SJSA1 (cell line): Measurements from ENCODE around the gene MAP3K2. TPM values are rescaled to one million over a fixed set of nuclear protein-coding genes. Genes with fewer than 3 reads are reported as not detected.

Experiments
- DNase-seq, 2 experiments: peaks; one replicate each; pipeline ENCODE4 v3.0.0-alpha.2; 2015 to 2020; ENCODE audit warnings: low spot score in 2 of 2, low read depth in 1 of 2
- H3K27ac ChIP-seq: fragments of 250-450 bp; sonication (Bioruptor Pico); 2 replicates; pipeline ENCODE4 v1.5.1; 2020; ENCODE audit warnings: mild to moderate bottlenecking, moderate library complexity
- H3K27me3 ChIP-seq: fragments of 250-450 bp; sonication (Bioruptor Pico); replicated peaks from 2 replicates; pipeline ENCODE4 v1.5.1; 2020; ENCODE audit warnings: mild to moderate bottlenecking, moderate library complexity
- H3K36me3 ChIP-seq: fragments of 250-450 bp; sonication (Bioruptor Pico); 2 replicates; pipeline ENCODE4 v1.5.1; 2020; ENCODE audit warnings: mild to moderate bottlenecking
- H3K4me1 ChIP-seq: fragments of 250-450 bp; sonication (Bioruptor Pico); replicated peaks from 2 replicates; pipeline ENCODE4 v1.6.1; 2021; ENCODE audit warnings: mild to moderate bottlenecking
- H3K4me3 ChIP-seq: fragments of 250-450 bp; sonication (Bioruptor Pico); 2 replicates; pipeline ENCODE4 v1.5.1; 2020; ENCODE audit warnings: mild to moderate bottlenecking
- H3K9me3 ChIP-seq: fragments of 250-450 bp; sonication (Bioruptor Pico); replicated peaks from 2 replicates; pipeline ENCODE4 v1.5.1; 2020; ENCODE audit warnings: mild to moderate bottlenecking
- total RNA-seq: library from RNA; depleted of rRNA; stranded (reverse); fragments of >200 nt; shearing (Covaris generic); gene quantifications from 2 replicates; pipeline ENCODE4 v1.2.3, GENCODE V29; 2014

MAP3K2 gene
- total RNA-seq, 1 experiment from 2014 or later: 41.7 TPM

GRCh38 chr2:127392133-127392827 lies 4.5 kb upstream of the MAP3K2 start:
- no peak overlapping the region for H3K27ac ChIP-seq
- no peaks in the 10 kb centered on the region for H3K27me3 ChIP-seq
- no peak overlapping the region for H3K4me3 ChIP-seq
- H3K36me3 ChIP-seq: peaks cover 5% of the 10 kb centered on the region
- peaks cover 13% of the 10 kb centered on the region for H3K4me1 ChIP-seq
- peaks cover 2% of the 10 kb centered on the region; the same call in 1 of the 2 replicates for H3K9me3 ChIP-seq
- peak in 1 of 2 experiments; percentile 5 for DNase-seq

DNA sequence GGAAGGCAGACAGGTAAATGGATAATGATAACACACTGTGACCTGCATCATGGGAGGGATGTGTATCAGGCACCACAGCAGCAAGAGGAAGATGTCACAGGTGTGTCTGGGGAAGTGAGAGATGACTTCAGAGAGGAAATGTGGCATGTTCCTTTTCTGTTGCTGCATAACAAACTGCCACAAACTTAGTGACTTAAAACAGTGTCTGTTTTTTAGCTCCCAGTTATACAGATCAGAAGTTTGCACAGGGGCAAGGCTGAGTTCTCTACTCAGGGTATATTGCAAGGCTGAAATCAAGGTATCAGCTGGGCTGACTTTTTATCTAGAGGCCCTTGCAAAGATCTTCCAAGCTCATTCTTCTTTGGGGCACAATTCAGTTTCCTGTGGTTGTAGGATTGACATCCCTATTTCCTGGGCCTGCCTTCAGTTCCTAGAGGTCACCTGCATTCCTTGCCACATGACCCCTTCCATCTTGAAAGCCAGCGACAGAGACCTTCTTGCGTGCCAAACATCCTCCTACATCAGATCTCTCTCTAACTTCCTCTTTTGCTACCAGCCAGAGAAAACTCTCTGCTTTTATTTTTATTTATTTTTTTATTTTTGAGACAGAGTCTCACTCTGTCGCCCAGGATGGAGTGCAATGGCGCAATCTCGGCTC lies 2.1 kb upstream of the MAP3K2 start:
- Histone ChIP-seq H3K9me3 (peaks cover 2% of the 10 kb centered on the region; the same call in 1 of the 2 replicates), H3K4me1 (peaks cover 27% of the 10 kb centered on the region), H3K4me3 (no peak overlapping the region), H3K27ac (no peak overlapping the region), H3K36me3 (peaks cover 7% of the 10 kb centered on the region), H3K27me3 (no peaks in the 10 kb centered on the region)
- peak in 1 of 2 experiments; percentile 16 for DNase-seq

- no peak for DNase-seq
- no peaks in the 10 kb centered on the region for H3K27me3 ChIP-seq
These were observed 819 bp upstream of the MAP3K2 start for GRCh38 chr2:127388423-127389164.

GRCh38 chr2:127386764-127387654 lies 766 bp downstream of the MAP3K2 start:
- Histone ChIP-seq H3K9me3 (peaks cover 2% of the 10 kb centered on the region; the same call in 1 of the 2 replicates), H3K27me3 (no peaks in the 10 kb centered on the region), H3K4me1 (peaks cover 26% of the 10 kb centered on the region), H3K27ac (peak overlapping the region; percentile 98), H3K4me3 (peak overlapping the region; percentile 99), H3K36me3 (peaks cover 9% of the 10 kb centered on the region)
- DNase-seq: peak; percentile 89 to 90

More at GRCh38 chr2:127388423-127389164, 819 bp upstream of the MAP3K2 start:
- H3K9me3 ChIP-seq: peaks cover 2% of the 10 kb centered on the region; the same call in 1 of the 2 replicates
- H3K4me3 ChIP-seq: peak overlapping the region; percentile 99
- peak overlapping the region; percentile 46 for H3K27ac ChIP-seq
- H3K36me3 ChIP-seq: peaks cover 9% of the 10 kb centered on the region
- H3K4me1 ChIP-seq: peaks cover 29% of the 10 kb centered on the region

DNA sequence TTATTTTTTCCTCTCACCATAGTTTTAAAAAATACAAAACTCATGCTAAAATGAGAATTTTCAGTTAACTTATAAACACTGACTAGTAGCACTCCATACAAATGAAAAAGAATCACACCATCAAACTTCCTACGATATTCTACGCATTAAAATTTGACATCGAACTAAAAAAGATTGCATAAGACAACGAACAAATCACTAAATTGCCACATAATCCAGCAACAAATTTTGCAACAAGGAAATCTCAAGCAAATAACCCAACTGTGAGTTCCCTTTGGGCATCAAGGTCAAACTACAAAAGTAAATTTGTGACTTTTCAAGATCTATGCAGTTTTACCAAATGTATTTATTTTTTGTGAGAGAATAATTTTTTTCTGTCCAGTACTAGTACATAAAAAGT lies 1.5 kb downstream of the MAP3K2 start:
- H3K4me1 ChIP-seq: peaks cover 32% of the 10 kb centered on the region
- peaks cover 9% of the 10 kb centered on the region for H3K36me3 ChIP-seq
- no peaks in the 10 kb centered on the region for H3K27me3 ChIP-seq
- peaks cover 2% of the 10 kb centered on the region; the same call in 1 of the 2 replicates for H3K9me3 ChIP-seq
- peak overlapping the region; percentile 99; the same call in 1 of the 2 replicates for H3K4me3 ChIP-seq
- DNase-seq: no peak
- H3K27ac ChIP-seq: no peak overlapping the region

DNA sequence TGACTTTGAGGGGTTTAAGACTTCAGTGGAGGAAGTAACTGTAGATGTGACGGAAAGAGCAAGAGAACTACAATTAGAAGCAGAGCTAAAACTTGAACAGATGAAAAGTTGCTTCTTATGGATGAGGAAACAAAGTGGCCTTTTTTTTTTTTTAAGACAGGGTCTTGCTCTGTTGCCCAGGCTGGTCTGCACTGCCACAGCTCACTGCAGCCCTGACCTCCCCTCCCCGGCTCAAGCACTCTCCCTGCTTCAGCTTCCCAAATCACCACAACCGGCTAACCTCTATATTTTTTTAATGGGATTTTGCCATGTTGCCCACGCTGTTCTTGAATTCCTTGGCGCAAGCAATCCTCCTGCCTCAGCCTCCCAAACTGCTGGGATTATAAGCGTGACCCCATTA lies 3.2 kb downstream of the MAP3K2 start:
- Histone ChIP-seq H3K4me1 (peaks cover 32% of the 10 kb centered on the region), H3K36me3 (peaks cover 9% of the 10 kb centered on the region), H3K27me3 (no peaks in the 10 kb centered on the region), H3K27ac (no peak overlapping the region), H3K4me3 (no peak overlapping the region), H3K9me3 (peaks cover 2% of the 10 kb centered on the region; the same call in 1 of the 2 replicates)
- no peak for DNase-seq

GRCh38 chr2:127382831-127383230 lies 4.9 kb downstream of the MAP3K2 start:
- no peak for DNase-seq
- Histone ChIP-seq H3K4me1 (peaks cover 23% of the 10 kb centered on the region), H3K27me3 (no peaks in the 10 kb centered on the region), H3K27ac (no peak overlapping the region), H3K36me3 (peaks cover 9% of the 10 kb centered on the region), H3K4me3 (no peak overlapping the region), H3K9me3 (peaks cover 2% of the 10 kb centered on the region; the same call in 1 of the 2 replicates)

DNA sequence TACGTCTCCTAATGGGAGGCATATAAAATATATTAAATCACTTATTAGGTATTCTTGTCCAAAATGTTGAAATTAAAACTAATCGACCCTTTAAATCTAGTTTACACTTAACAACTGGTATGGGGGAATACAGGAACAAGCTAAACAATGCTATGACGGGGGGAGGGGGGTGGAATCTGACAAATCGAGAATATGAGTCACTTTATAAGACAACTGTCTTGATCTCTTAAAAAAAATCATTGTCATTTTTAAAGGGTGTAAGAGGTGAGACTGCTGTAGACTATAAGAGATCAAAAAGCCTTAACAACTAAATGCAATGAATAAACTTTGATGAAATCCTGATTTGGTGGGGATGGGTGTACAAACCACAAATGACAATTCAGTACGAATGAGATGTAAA lies 6.0 kb downstream of the MAP3K2 start:
- Histone ChIP-seq H3K9me3 (no peaks in the 10 kb centered on the region), H3K27ac (no peak overlapping the region), H3K4me3 (no peak overlapping the region), H3K36me3 (0 out of 2 replicates have a peak, but pooled peaks cover 3% of the 10 kb centered on the region), H3K4me1 (peaks cover 21% of the 10 kb centered on the region), H3K27me3 (no peaks in the 10 kb centered on the region)
- DNase-seq: peak in 1 of 2 experiments; percentile 18

DNA sequence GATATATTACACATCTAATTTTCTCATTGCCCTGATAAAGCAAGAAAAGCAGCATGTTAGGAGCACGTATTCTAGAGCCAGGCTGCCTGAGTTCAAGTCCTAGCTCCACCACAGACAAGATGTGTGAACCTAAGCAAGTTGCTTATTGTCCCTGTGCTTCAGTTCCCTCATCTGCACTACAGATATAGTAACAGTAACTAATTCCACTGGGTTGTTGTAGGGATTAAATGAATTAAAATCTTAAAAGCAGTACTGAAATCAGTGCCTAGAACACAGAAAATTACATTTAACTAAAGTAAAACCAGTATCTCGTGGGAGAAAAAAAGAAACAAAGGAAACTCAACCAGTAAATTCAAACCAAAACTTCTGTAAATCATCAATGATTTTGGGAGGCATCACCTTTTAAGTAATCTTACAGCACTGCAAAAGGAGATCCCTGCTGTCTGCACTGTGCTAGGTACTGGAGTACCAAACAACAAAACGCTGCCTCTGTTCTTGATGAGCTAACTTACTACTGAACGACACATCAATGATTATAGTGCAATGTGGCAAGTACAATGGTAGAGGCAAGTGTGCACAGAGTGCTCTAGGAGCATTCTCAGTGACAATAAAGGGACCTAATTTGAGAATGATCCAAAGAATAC lies 7.9 kb downstream of the MAP3K2 start:
- Histone ChIP-seq H3K36me3 (0 out of 2 replicates have a peak, but pooled peaks cover 1% of the 10 kb centered on the region), H3K4me1 (peaks cover 8% of the 10 kb centered on the region), H3K4me3 (no peak overlapping the region), H3K27me3 (no peaks in the 10 kb centered on the region), H3K27ac (no peak overlapping the region), H3K9me3 (no peaks in the 10 kb centered on the region)
- no peak for DNase-seq

DNA sequence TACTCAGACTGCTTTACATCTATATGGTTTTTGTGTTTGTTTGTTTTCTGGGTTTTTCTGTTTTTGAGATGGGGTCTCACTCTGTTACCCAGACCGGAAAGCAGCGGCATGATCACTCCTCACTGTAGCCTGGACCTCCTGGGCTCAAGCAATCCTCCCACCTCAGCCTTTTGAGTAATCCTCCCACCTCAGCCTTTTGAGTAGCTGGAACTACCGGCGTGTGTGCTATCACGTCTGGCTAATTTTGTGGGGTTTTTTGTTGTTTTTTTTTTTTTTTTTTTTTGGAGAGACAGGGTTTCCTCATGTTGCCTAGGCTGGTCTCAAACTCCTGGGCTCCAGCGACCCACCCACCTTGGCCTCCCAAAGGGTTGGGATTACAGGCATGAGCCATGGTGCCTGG lies 9.1 kb downstream of the MAP3K2 start:
- no peak overlapping the region for H3K4me3 ChIP-seq
- no peak for DNase-seq
- H3K27me3 ChIP-seq: no peaks in the 10 kb centered on the region
- no peak overlapping the region for H3K27ac ChIP-seq
- no peaks in the 10 kb centered on the region for H3K9me3 ChIP-seq
- H3K4me1 ChIP-seq: peaks cover 7% of the 10 kb centered on the region
- no peaks in the 10 kb centered on the region for H3K36me3 ChIP-seq

DNA sequence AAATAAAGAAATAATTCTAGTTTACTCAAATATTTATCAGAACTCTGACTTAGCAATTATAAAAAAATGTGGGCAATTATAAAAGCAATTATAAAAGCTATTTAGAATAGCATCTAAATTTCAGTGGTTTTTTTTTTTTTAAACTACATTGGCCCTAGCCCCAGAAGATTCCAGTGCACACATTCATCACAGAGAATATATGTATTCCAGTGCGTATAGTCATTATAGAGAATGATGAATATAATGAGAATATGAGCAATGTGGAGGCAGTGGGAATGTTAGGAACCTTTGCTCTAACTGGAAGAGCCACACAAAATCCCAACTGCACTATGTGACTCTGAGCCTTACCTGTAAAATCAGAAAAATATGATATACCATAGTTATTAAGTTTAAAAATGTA lies 10.5 kb downstream of the MAP3K2 start:
- Histone ChIP-seq H3K27ac (no peak overlapping the region), H3K9me3 (no peaks in the 10 kb centered on the region; the same call in 1 of the 2 replicates), H3K4me1 (peaks cover 7% of the 10 kb centered on the region), H3K4me3 (no peak overlapping the region), H3K27me3 (no peaks in the 10 kb centered on the region), H3K36me3 (no peaks in the 10 kb centered on the region)
- DNase-seq: no peak

- H3K27me3 ChIP-seq: no peaks in the 10 kb centered on the region
- no peaks in the 10 kb centered on the region; the same call in 1 of the 2 replicates for H3K9me3 ChIP-seq
- H3K4me3 ChIP-seq: no peak overlapping the region
- H3K4me1 ChIP-seq: no peaks in the 10 kb centered on the region
- no peak for DNase-seq
- no peaks in the 10 kb centered on the region for H3K36me3 ChIP-seq
- H3K27ac ChIP-seq: no peak overlapping the region
These were observed 11.5 kb downstream of the MAP3K2 start for GRCh38 chr2:127376257-127376656.
